DND-41 (cell line): ENCODE results near the gene FAM236A.
"Not testable (repeated sequence)": the region's sequence is repeated elsewhere in the genome, so short reads cannot be mapped to it uniquely, and the experiment has no call there.

ENCODE experiments used
- CTCF ChIP-seq: IDR thresholded peaks from 2 replicates; pipeline ENCODE4 v1.5.1; 2012; ENCODE audit warnings: borderline replicate concordance, low read length, moderate library complexity, mild to moderate bottlenecking; ENCODE audit not compliant: poor library complexity, severe bottlenecking; ENCODE audit errors: extremely low read depth
- EZH2 ChIP-seq: IDR thresholded peaks from 3 replicates; pipeline ENCODE4 v1.6.1; 2012; ENCODE audit warnings: borderline replicate concordance, low read depth, mild to moderate bottlenecking, moderate library complexity, low read length, inconsistent platforms; ENCODE audit not compliant: severe bottlenecking

DNA sequence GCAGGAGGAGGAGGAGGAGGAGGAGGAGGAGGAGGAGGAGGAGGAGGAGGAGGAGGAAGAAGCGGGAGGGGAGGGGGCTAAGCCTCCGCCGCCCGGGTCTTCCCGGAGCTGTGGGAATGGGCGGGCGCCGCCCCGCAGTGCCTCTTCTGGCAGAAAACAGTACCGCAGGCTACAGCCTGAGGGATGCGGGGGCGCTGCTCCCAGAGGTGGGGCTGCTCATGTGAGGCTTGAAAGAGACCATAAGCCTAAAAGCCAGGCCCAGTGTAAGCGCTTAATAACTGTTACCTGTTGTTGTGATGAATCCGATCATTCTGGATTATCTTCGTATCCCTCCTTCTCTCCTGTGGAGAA is 5.8 kb downstream of the FAM236A start, which contains the start of gene DMRTC1:
- TF ChIP-seq EZH2, CTCF: not testable (repeated sequence)
